Activated T-cell treated with anti-CD3 and anti-CD28 coated beads, Interleukin-2, amount 50 U/mL, for 72 hours (primary cell): ENCODE data around the gene ZNF835. TPM values are rescaled to one million over a fixed set of nuclear protein-coding genes. Genes with fewer than 3 reads are reported as not detected.

Source experiments
- ATAC-seq, 2 donors: fragments of 150-1000 bp; cut with Tn5 transposase; replicated peaks in 1 of 2; 2 replicates each; pipeline ENCODE4 v1.10.0; 2021; ENCODE audit warnings: moderate library complexity in 2 of 2, mild to moderate bottlenecking in 1 of 2
- DNase-seq, 2 donors: peaks; one replicate each; pipeline ENCODE4 v3.0.0; 2021 to 2022; ENCODE audit warnings: mixed read lengths in 1 of 2
- H3K27ac Mint-ChIP-seq: one replicate; pipeline ENCODE4 v1.8.0; 2022; ENCODE audit warnings: mild to moderate bottlenecking, moderate library complexity, mixed read lengths
- H3K27me3 Mint-ChIP-seq: one replicate; pipeline ENCODE4 v1.8.0; 2022; ENCODE audit warnings: low read depth, mixed read lengths
- H3K36me3 Mint-ChIP-seq, 2 donors: one replicate each; pipeline ENCODE4 v1.8.0; 2022; ENCODE audit warnings: mixed read lengths in 2 of 2, mild to moderate bottlenecking in 1 of 2; ENCODE audit not compliant: insufficient read depth in 2 of 2
- H3K4me1 Mint-ChIP-seq: one replicate; pipeline ENCODE4 v1.8.0; 2022; ENCODE audit warnings: low read depth, mixed read lengths
- H3K4me3 Mint-ChIP-seq, 2 donors: one replicate each; pipeline ENCODE4 v1.8.0; 2022; ENCODE audit warnings: mild to moderate bottlenecking in 2 of 2, mixed read lengths in 2 of 2, moderate library complexity in 2 of 2
- H3K9me3 Mint-ChIP-seq, 2 donors: one replicate each; pipeline ENCODE4 v1.8.0; 2022; ENCODE audit warnings: mixed read lengths in 2 of 2
- total RNA-seq, 2 donors: library from RNA; stranded (reverse); gene quantifications; one replicate each; pipeline ENCODE4 v1.2.3, GENCODE V29; 2022

Gene ZNF835
- 1 to 10 TPM in 1 of 2 donors, under 1 TPM in 1; 0.53 to 1.3 TPM for total RNA-seq

DNA sequence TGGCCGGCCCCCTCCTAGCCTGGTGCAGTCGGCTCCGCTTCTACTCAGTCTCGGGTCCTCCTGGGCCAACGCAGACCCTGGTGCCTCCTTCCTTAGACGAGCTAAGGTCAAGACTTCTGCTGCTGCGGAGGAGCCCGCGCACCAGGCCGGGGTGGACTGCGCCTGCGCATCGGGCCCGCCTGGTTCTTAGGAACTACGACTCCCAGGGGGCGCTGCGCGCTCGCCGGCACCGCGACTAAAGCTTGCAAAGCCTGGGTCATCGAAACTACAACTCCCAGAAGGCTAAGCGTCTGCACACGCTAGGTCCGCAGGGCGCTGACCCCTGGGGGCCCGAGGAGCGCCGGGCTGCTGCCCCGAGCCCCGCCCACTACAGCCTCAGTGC is at the start of gene ZNF835:
Gene ZNF835 (minus strand): TSS at position 145 of the 382 bp plus-strand sequence. CDS start 6,559 bp downstream, outside the sequence.
- ATAC-seq, result peak; percentile 88 to 93
- no peak within 1 kb of the TSS for H3K27ac Mint-ChIP-seq

DNA sequence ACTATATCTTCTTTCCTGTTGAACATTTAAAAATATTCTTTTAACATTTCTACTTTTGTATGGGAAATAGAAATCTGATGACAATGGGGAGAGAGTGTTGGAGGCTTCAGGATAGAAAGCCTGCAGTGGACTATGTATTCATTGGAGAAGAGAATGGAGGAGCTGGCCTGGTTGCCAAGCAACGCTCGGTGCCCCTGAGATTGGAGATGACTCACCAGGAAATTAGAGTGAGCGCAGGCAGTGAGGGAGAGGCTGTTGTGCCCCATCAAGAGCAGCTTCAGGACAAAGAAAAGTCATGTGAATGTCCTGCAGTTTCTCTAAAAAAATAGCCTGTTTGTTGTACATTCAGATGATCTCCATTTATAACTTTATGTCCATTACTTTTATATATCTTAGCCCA is 48.7 kb upstream of the ZNF835 start:
- no peak overlapping the region for H3K27ac Mint-ChIP-seq
- H3K27me3 Mint-ChIP-seq, result no peaks in the 10 kb centered on the region
- H3K4me1 Mint-ChIP-seq, result no peaks in the 10 kb centered on the region
- ATAC-seq, result no peak
- H3K9me3 Mint-ChIP-seq, result peaks cover 19 to 22% of the 10 kb centered on the region in 2 donors
- H3K4me3 Mint-ChIP-seq, result no peak overlapping the region
- DNase-seq, result no peak
- H3K36me3 Mint-ChIP-seq, result peaks cover 18% of the 10 kb centered on the region in 2 donors

More for the DNA sequence above, at the start of gene ZNF835:
- DNase-seq, result peak; percentile 75 to 86
- H3K27me3 Mint-ChIP-seq, result no peaks in the 10 kb centered on the region
- peaks cover 9 to 10% of the 10 kb centered on the region in 2 donors for H3K9me3 Mint-ChIP-seq
- H3K4me1 Mint-ChIP-seq, result no peaks in the 10 kb centered on the region
- H3K4me3 Mint-ChIP-seq, result peak within 1 kb of the TSS; percentile 79 to 93
- H3K36me3 Mint-ChIP-seq, result peaks cover 13 to 15% of the 10 kb centered on the region in 2 donors

DNA sequence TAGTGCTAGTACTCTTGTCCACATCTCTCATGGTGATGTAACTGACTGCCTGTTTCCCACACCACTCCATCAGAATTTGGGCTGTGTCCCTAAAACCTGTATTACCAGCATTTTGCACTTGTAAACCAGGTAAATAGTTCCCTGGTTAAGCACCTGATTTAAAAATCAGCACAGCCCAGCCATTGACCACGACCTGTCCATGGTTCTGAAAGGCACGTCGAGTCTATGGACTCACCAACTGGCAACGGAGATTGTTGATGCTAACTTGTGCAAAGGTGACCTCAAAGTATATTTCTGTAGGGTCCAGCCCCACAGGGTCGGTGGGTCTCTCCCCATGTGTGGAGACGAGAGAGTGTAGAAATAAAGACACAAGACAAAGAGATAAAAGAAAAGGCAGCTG is 46.7 kb upstream of the ZNF835 start:
- H3K4me3 Mint-ChIP-seq, result no peak overlapping the region

DNA sequence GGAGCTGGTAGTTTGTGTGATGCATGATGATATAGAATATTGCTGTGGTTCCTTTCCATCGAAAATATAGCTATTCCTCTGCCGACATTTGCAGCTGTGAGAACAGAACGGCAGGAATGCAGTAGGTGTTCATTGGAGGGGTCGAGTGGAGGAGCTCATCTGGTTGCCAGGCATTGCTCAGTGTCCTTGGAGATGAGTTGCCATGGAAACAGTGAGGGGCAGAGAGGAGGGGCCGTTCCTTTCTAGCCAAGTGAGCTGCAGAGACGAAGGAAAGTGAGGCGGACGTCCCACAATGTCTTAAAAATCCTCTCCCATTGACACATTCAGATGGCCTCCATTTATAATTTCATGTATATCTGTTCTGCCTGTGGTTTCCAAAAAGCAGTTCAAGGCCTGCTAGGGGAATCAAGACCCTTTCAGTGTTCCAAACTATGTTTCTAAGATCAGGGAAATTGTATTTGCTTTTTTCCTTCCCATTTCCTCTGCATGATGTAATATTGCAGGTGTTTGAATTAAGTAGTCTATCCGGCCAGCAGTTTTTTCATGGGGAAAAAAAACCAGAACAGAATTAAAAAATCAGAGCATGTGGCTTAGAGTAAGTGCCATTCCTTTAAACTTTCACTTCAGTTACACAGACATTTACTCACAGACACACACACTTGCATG is 41.2 kb upstream of the ZNF835 start:
- H3K4me3 Mint-ChIP-seq, result no peak overlapping the region
- DNase-seq, result no peak
- peaks cover 13% of the 10 kb centered on the region in 2 donors for H3K9me3 Mint-ChIP-seq
- H3K4me1 Mint-ChIP-seq, result no peaks in the 10 kb centered on the region
- no peaks in the 10 kb centered on the region for H3K27me3 Mint-ChIP-seq
- no peak overlapping the region for H3K27ac Mint-ChIP-seq
- peaks cover 2 to 7% of the 10 kb centered on the region in 2 donors for H3K36me3 Mint-ChIP-seq
- no peak for ATAC-seq

More for the DNA sequence above, 46.7 kb upstream of the ZNF835 start:
- Mint-ChIP-seq H3K9me3 (peaks cover 12 to 15% of the 10 kb centered on the region in 2 donors), H3K36me3 (peaks cover 12 to 13% of the 10 kb centered on the region in 2 donors), H3K4me1 (no peaks in the 10 kb centered on the region), H3K27me3 (no peaks in the 10 kb centered on the region), H3K27ac (no peak overlapping the region)
- ATAC-seq (no peak), DNase-seq (no peak)

DNA sequence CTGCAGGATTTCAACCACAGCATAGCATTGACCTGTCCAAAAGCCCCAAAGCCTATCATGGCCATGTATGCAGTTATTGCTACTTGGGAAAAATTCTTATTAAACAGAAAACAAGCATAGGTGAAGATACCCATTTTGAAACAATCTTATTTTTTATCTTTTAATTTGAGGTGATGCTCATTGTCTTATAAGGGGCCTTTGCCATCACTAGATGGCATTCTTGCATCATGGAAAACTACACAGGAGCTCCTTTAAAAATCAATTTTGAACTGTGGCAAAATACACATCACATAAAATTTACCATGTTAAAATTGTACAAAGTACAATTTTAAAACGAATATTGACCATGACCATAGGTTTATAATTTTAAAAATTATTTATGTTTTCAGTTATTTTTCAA is 38.9 kb upstream of the ZNF835 start:
- DNase-seq, result no peak
- ATAC-seq, result no peak
- no peaks in the 10 kb centered on the region for H3K27me3 Mint-ChIP-seq
- no peak overlapping the region for H3K4me3 Mint-ChIP-seq
- peaks cover 5 to 10% of the 10 kb centered on the region in 2 donors for H3K36me3 Mint-ChIP-seq
- H3K9me3 Mint-ChIP-seq, result peaks cover 24 to 25% of the 10 kb centered on the region in 2 donors
- no peaks in the 10 kb centered on the region for H3K4me1 Mint-ChIP-seq
- H3K27ac Mint-ChIP-seq, result no peak overlapping the region

DNA sequence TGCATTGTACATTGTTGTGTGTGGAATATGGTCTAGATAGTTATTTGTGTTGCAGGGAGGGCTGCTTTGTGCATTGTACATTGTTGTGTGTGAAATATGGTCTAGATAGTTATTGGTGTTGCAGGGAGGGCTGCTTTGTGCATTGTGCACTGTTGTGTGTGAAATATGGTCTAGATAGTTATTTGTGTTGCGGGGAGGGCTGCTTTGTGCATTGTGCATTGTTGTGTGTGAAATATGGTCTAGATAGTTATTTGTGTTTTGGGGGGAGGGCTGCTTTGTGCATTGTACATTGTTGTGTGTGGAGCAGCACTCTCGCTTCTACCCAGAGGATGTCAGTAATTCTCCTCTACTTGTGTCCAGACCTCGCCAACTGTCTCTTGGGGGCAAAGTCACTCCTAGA is 36.3 kb upstream of the ZNF835 start:
- Mint-ChIP-seq H3K27ac (no peak overlapping the region), H3K4me3 (no peak overlapping the region), H3K4me1 (no peaks in the 10 kb centered on the region), H3K36me3 (peaks cover 7 to 17% of the 10 kb centered on the region in 2 donors), H3K9me3 (peaks cover 32 to 33% of the 10 kb centered on the region in 2 donors), H3K27me3 (no peaks in the 10 kb centered on the region)
- ATAC-seq (no peak), DNase-seq (no peak)

DNA sequence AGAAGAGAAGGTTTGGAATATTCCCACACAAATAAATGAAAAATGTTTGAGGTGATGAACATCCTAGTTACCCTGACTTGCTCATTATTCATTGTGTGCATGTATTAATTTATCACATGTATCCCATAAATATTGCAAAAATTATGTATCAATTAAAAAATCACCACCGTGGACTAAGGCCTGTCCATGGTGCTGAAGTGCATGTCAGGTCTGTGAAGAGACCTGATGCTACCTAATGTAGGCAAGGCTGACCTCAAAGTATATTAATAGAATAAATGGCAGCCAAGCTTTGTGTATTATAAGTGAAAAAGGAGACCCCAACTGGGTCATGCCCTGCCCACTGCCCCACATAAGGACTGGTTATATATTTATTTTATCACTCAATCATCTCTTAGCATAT is 34.4 kb upstream of the ZNF835 start:
- Mint-ChIP-seq H3K9me3 (peaks cover 30 to 33% of the 10 kb centered on the region in 2 donors), H3K36me3 (peaks cover 10 to 21% of the 10 kb centered on the region in 2 donors), H3K4me3 (no peak overlapping the region), H3K4me1 (no peaks in the 10 kb centered on the region), H3K27me3 (no peaks in the 10 kb centered on the region), H3K27ac (no peak overlapping the region)
- no peak for ATAC-seq
- DNase-seq, result no peak

DNA sequence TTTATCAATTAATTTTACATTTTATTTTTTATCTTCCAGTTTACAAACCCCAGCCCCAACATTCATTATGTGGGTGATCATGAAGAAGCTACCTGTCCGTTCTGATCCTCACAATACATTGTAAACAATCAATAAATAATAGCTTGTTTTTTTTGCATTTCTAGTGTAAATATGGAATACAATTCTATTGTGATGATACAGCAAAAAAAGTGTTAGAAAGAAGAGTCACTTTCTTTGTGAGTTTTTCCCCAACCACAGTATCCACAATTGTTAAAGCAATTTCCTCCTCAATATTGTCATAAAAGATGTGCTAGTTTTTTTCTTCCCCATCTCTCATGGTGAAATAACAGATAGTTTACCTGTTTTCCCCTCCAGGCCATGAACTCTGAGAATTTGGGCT is 30.3 kb upstream of the ZNF835 start:
- Mint-ChIP-seq H3K27ac (no peak overlapping the region), H3K4me1 (no peaks in the 10 kb centered on the region), H3K4me3 (no peak overlapping the region), H3K9me3 (peaks cover 17 to 26% of the 10 kb centered on the region in 2 donors), H3K36me3 (peaks cover 5 to 21% of the 10 kb centered on the region in 2 donors), H3K27me3 (no peaks in the 10 kb centered on the region)
- ATAC-seq (no peak), DNase-seq (no peak)

DNA sequence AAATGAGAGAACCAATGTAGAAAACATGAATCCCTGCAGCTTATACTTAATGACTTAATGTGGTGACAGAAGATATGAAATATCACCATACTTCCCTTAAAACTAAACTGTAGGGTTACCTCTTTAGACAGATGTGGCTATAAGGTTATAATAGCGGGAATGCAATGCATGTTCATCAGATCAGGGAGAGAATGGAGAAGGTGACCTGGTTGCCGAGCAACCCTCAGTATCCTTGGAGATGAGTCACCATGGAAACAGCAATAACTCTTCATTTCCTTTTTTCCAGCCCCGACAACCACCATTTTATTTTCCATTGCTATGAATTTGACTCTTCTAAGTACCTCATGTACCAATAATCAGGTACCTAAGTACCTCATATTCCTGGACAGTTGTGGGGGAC is 28.0 kb upstream of the ZNF835 start:
- DNase-seq (no peak), ATAC-seq (no peak)
- Mint-ChIP-seq H3K4me1 (no peaks in the 10 kb centered on the region), H3K27ac (no peak overlapping the region), H3K9me3 (peaks cover 8 to 19% of the 10 kb centered on the region in 2 donors), H3K36me3 (peaks cover 5 to 21% of the 10 kb centered on the region in 2 donors), H3K27me3 (no peaks in the 10 kb centered on the region), H3K4me3 (no peak overlapping the region)

DNA sequence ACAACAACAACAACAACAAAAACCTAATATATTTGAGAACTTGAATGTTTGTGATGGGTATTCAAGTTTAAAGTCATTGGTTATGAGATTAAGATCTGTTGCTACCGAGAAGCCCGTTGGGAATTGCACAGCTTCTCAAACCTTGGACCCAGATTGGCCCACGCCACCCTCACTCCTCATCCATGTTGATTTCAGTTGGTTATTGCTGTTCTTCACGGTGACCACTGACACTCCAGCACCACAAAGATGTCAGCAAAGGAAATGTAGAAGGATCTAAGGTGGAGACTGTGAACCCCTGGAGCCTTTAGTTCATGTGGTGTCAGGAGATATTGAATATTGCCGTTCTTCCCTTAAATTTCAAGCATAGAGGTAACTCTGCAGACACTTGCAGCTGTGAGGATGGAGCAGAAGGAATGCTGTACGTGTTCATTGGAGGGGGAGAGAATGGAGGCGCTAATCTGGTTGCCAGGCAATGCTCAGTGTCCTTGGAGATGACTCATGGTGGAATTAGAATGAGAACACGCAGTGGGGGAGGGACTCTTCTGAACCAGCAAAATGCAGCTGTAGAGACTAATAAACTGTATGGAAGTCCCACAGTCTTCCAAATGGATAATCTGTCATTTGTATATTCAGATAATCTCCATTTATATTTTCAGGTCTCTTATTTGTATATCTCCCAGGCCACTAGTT is 20.8 kb upstream of the ZNF835 start:
- Mint-ChIP-seq H3K4me1 (no peaks in the 10 kb centered on the region), H3K9me3 (peaks cover 14 to 17% of the 10 kb centered on the region in 2 donors), H3K4me3 (no peak overlapping the region), H3K27ac (no peak overlapping the region), H3K27me3 (no peaks in the 10 kb centered on the region), H3K36me3 (peaks cover 6 to 10% of the 10 kb centered on the region in 2 donors)
- DNase-seq (no peak), ATAC-seq (no peak)

DNA sequence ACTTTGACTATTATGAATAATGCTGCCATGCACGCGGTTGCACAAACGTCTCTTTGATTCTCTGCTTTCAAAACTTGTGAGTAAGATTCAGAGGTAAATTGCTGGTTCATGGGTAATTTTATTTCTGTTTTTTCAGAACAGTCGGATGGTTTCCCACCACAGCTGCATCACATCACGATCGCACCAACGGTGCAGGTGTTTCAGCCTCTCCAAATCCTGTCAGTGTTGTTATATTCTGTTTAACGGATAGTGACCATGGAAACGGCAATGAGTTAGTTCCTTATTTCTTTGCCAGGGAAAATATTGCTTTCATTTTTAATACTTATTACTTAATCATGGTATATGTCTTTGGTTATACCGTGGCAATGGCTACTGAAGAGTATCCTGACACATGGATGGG is 19.1 kb upstream of the ZNF835 start:
- H3K9me3 Mint-ChIP-seq, result peaks cover 21 to 22% of the 10 kb centered on the region in 2 donors
- no peak for ATAC-seq
- peaks cover 6 to 15% of the 10 kb centered on the region in 2 donors for H3K36me3 Mint-ChIP-seq
- no peak overlapping the region for H3K4me3 Mint-ChIP-seq
- no peaks in the 10 kb centered on the region for H3K4me1 Mint-ChIP-seq
- no peak overlapping the region for H3K27ac Mint-ChIP-seq
- no peaks in the 10 kb centered on the region for H3K27me3 Mint-ChIP-seq
- no peak for DNase-seq

DNA sequence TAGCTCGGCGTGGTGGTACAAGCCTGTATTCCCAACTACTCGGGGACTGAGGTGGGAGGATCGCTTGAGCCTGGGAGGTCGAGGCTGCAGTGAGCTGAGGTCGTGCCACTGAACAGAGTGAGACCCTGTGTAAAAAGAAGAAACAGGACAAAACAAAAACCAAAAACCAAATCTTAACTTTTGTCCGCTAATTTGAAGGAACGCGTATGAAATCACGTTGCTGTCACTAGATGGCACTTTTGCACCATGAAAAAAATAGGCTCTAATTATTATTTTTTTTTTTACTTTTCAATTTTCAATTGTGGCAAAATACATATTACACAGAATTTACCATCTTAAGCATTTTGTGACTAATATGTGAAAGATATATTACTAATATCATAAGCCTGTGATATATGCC is 17.6 kb upstream of the ZNF835 start:
- ATAC-seq (no peak), DNase-seq (no peak)
- Mint-ChIP-seq H3K4me1 (no peaks in the 10 kb centered on the region), H3K9me3 (peaks cover 21 to 29% of the 10 kb centered on the region in 2 donors), H3K36me3 (peaks cover 7 to 16% of the 10 kb centered on the region in 2 donors), H3K27ac (no peak overlapping the region), H3K27me3 (no peaks in the 10 kb centered on the region), H3K4me3 (no peak overlapping the region)

DNA sequence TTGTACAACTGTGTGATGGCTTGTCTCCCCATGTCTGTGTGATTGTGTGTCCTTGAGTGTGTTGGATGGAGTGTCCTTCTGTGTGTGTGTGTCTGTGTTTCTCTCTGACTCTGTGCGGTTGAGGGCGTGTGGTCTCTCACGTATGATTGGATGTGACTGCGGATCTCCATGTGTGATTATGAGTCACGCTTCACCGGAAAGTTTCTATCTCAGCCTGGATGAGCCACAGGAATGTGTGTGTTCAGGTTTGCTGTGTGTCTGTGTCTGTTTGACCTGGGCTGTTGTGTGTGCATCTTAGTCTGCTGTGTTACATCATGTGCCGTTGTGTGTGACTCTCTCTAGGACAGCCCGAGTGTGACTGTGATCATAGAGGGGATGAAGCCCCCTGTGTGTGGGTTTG is 15.5 kb upstream of the ZNF835 start:
- Mint-ChIP-seq H3K27me3 (no peaks in the 10 kb centered on the region), H3K4me3 (no peak overlapping the region), H3K9me3 (peaks cover 9 to 21% of the 10 kb centered on the region in 2 donors), H3K4me1 (no peaks in the 10 kb centered on the region), H3K27ac (no peak overlapping the region), H3K36me3 (peaks cover 6 to 11% of the 10 kb centered on the region in 2 donors)
- DNase-seq (no peak), ATAC-seq (no peak)
